Mesodermal cell (in vitro differentiated cells): Measurements from ENCODE around the gene PMM2.

Experiments used
- H3K27ac ChIP-seq: 2 replicates; pipeline ENCODE4 v1.7.0; 2013; ENCODE audit warnings: mild to moderate bottlenecking, low read depth, low read length, moderate library complexity; ENCODE audit not compliant: severe bottlenecking
- H3K36me3 ChIP-seq: 2 replicates; pipeline ENCODE4 v1.7.1; 2013; ENCODE audit warnings: mild to moderate bottlenecking, low read length, moderate library complexity; ENCODE audit not compliant: control insufficient read depth, insufficient read depth
- H3K4me1 ChIP-seq: one replicate; pipeline ENCODE4 v1.7.1; 2013; ENCODE audit warnings: mild to moderate bottlenecking, low read length; ENCODE audit not compliant: insufficient read depth, control insufficient read depth, poor library complexity, severe bottlenecking
- H3K4me3 ChIP-seq: 2 replicates; pipeline ENCODE4 v1.7.0; 2013; ENCODE audit warnings: low read length, control low read depth, mild to moderate bottlenecking; ENCODE audit not compliant: insufficient read depth, poor library complexity, severe bottlenecking; ENCODE audit errors: extremely low read depth
- H3K9me3 ChIP-seq: 2 replicates; pipeline ENCODE4 v1.7.1; 2013; ENCODE audit warnings: mild to moderate bottlenecking, low read length, moderate library complexity; ENCODE audit not compliant: control insufficient read depth
- WGBS, 2 experiments: methylation state at CpG; one replicate each; pipeline ENCODE4 v1.1.5; 2013; ENCODE audit warnings: missing lambda C conversion rate in 2 of 2; ENCODE audit not compliant: insufficient coverage in 2 of 2; 5-methylcytosine and 5-hydroxymethylcytosine counted together

Gene PMM2

DNA sequence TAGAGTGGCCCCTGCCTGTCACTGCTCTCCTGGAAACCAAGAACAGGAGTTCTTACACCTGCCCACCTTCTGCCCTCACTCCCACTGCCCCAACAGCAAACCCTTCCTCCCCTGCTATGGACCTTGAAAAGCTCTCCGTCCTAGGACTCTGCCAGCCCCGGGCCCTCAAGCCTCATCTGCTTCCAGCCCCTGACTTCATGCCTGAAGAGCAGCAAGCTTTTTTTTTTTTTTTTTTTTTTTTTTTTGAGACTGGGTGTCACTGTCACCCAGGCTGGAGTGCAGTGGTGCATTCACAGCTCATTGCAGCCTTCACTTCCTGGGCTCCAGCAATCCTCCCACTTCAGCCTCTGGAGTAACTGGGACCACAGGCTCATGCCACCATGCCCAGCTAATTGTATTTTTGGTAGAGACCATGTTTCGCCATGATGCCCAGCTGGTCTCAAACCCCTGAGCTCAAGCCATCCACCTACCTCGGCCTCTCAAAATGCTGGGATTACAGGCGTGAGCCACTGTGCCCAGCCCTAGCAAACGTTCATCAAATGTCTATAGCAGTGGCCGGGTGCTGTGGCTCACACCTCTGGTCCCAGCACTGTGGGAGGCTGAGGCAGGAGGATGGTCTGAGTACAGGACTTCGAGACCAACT is 54.2 kb downstream of the PMM2 start:
- 91 to 98% methylated on average over 6 of the region's 8 CpGs for whole genome bisulfite sequencing, 2 experiments
- no peak overlapping the region for H3K4me3 ChIP-seq
- peaks cover 94% of the 10 kb centered on the region for H3K36me3 ChIP-seq
- H3K4me1 ChIP-seq, result peaks cover 35% of the 10 kb centered on the region
- no peaks in the 10 kb centered on the region for H3K9me3 ChIP-seq
- H3K27ac ChIP-seq, result no peak overlapping the region

DNA sequence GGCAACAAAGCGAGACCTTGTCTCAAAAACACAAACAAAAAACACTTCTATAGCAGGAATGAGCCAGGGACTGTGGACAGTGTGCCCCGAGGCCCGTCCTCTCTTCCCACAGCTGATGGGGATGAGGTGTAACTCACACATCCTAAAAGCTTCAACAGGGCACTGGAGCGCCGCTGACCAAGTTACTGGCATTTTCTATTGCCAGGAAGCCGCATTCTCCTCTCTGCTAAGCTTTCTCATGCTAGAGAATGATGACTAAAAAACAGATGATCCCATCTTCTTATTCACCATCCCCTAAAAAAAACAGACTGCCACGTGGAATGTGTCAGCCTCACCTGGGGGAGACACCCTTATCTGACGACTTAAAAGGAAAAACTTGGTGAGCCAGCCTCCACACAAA is 54.9 kb downstream of the PMM2 start:
- H3K4me1 ChIP-seq, result peaks cover 36% of the 10 kb centered on the region
- H3K36me3 ChIP-seq, result peaks cover 89% of the 10 kb centered on the region
- H3K27ac ChIP-seq, result no peak overlapping the region
- no peaks in the 10 kb centered on the region for H3K9me3 ChIP-seq
- WGBS, 2 experiments, result 84 to 85% methylated on average over 5 to 6 of the region's 8 CpGs
- no peak overlapping the region for H3K4me3 ChIP-seq

GRCh38 chr16:8853150-8853549 is 55.5 kb downstream of the PMM2 start:
- Histone ChIP-seq H3K9me3 (no peaks in the 10 kb centered on the region), H3K27ac (peak overlapping the region; percentile 29)

GRCh38 chr16:8853611-8854010 is 56.0 kb downstream of the PMM2 start:
- Histone ChIP-seq H3K4me1 (peaks cover 28% of the 10 kb centered on the region), H3K36me3 (peaks cover 89% of the 10 kb centered on the region), H3K27ac (peak overlapping the region; percentile 23), H3K4me3 (no peak overlapping the region), H3K9me3 (no peaks in the 10 kb centered on the region)
- WGBS, 2 experiments, result 91 to 96% methylated on average over 7 of the region's 7 CpGs

More at GRCh38 chr16:8853150-8853549, 55.5 kb downstream of the PMM2 start:
- 84 to 96% methylated on average over 4 to 7 of the region's 7 CpGs for WGBS, 2 experiments
- Histone ChIP-seq H3K4me1 (peaks cover 31% of the 10 kb centered on the region), H3K4me3 (no peak overlapping the region), H3K36me3 (peaks cover 89% of the 10 kb centered on the region)

DNA sequence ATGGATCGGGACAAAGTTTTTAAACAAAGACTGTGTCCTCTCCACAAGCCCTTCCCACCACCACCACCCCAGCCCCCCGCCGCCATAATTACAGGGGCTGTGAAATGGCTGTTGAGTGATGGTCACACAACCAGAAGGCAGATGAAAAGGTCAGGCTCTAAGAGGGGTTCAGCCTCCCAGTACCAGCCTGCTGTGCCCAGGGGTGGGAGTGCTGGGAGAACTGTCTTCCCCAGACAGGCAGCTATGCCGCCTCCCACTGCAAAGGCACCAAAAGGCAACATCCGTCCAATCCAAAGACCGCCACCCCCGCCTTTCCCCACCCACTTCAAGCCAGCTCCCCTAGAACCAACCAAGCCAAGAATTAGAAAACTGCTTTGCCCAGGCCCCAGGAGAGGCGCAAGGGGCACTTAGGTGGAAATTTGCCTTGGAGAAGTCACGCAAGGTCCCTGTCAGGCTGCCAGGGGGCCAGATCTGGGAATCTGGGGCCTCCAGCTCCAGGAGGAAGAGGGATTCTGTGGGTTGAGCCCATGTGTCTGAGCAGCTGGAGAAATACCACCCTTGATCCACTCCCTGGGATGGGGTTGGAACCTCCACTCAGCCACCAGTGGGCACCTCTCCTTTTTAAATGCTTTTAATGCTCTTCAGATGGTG is 56.8 kb downstream of the PMM2 start:
- Histone ChIP-seq H3K36me3 (peaks cover 89% of the 10 kb centered on the region), H3K27ac (no peak overlapping the region), H3K4me3 (no peak overlapping the region), H3K4me1 (peaks cover 22% of the 10 kb centered on the region), H3K9me3 (no peaks in the 10 kb centered on the region)
- WGBS, 2 experiments, result 94% methylated on average over 2 of the region's 9 CpGs; no CpG with 5 or more reads in 1 of the 2 experiments

DNA sequence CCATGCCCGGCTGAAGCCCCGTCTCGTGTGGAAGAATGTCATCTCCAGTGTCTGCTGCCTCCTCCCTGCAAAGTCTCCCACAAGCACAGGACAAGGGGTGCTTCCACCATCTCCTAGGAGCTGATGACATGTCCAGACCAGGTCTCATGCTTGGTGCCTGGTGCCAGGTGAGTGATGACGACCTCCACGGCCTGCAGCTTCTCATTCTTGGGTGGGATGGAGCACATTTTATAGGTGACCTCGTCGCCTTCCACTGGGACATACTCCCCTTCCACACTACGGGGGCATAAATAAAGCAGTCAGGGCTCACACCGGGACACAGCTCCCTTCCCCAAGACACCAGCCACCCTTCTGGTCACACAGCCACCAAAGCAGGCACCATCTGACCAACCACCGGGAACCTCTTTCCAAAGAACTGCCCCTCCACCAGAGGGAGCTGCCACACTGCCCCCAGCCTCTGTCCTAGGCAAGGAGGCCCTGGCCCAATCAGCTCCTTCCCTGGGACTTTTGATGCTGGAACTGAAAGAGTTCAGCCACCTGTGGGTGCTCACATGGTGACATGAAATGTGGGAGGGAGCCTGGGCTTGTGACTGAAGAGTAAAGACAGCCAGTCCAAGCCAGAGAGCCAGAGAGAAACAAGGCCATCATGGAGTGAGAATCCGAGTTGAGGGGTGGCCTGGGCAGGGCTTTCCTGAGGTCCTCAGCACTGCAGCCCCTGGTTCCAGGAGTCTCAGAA is 57.6 kb downstream of the PMM2 start:
- WGBS, 2 experiments, result 93 to 98% methylated on average over 6 to 9 of the region's 11 CpGs
- no peak overlapping the region for H3K27ac ChIP-seq
- no peaks in the 10 kb centered on the region for H3K9me3 ChIP-seq
- H3K4me1 ChIP-seq, result peaks cover 14% of the 10 kb centered on the region
- H3K4me3 ChIP-seq, result no peak overlapping the region
- peaks cover 86% of the 10 kb centered on the region for H3K36me3 ChIP-seq

DNA sequence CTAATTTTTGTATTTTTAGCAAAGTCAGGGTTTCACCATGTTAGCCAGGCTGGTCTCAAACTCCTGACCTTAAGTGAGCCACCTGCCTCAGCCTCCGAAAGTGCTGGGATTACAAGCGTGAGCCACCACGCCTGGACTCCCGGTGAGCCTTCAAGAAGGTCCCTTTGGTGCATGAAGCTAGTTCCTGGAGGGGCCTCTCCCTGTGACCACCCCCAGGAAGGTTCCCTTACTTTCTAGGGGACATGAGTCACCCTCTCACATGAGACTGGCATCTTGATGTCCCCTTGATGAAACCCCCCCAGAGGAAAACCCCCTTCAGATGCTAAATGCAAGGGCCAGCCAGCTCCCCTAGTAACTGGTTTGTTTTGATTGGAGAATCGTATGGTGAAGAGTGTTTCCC is 58.3 kb downstream of the PMM2 start:
- peaks cover 9% of the 10 kb centered on the region for H3K4me1 ChIP-seq
- no peak overlapping the region for H3K27ac ChIP-seq
- 72 to 97% methylated on average over 3 to 4 of the region's 5 CpGs for WGBS, 2 experiments
- no peaks in the 10 kb centered on the region for H3K9me3 ChIP-seq
- peaks cover 82% of the 10 kb centered on the region for H3K36me3 ChIP-seq
- no peak overlapping the region for H3K4me3 ChIP-seq

DNA sequence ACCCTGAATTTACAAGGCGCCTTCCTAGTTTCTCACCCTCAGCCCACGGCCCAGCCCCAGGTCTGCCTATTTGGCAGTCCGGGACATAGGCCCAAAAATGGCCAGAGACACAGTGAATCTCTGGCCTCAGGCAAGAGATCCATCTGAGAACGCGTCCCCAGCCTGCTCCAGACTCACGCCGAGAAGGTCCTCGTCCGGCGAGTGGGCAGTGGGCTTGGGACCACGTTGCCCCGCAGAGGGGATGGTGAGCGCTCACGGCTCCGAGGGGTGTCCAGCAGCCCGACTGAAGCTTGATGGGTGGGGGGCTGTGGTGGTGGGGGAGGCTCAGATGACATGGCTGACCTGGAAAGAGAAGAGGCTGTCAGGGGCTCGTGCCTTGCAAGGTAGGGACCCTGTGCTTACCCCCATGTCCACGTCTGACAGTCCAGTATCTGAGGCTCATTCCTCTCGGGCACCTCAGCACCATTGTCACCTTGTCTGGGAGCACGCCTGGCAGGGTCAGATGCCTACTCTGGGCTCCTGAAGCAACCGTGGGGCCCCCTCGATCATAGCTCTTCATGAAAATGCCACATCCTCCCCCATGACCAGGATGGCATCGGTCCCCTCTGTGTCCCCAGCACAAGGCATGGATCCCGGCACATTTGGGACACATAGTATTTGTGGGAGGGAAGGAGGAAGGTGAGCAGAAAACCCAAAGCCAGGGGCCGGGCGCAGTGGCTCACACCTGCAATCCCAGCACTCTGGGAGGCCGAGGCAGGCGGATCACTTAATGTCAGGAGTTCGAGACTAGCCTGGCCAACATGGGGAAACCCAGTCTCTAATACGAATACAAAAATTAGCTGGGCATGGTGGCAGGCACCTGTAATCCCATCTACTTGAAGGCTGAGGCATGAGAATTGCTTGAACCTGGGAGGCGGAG is 61.6 kb downstream of the PMM2 start:
- Histone ChIP-seq H3K36me3 (peaks cover 62% of the 10 kb centered on the region), H3K9me3 (no peaks in the 10 kb centered on the region), H3K4me3 (no peak overlapping the region), H3K4me1 (peaks cover 24% of the 10 kb centered on the region), H3K27ac (no peak overlapping the region)
- 96 to 97% methylated on average over 28 to 29 of the region's 31 CpGs for WGBS, 2 experiments

GRCh38 chr16:8859913-8860881 is 62.6 kb downstream of the PMM2 start:
- no peak overlapping the region for H3K4me3 ChIP-seq
- 86 to 90% methylated on average over 19 to 25 of the region's 25 CpGs for WGBS, 2 experiments
- peaks cover 33% of the 10 kb centered on the region for H3K4me1 ChIP-seq
- H3K27ac ChIP-seq, result no peak overlapping the region
- H3K36me3 ChIP-seq, result peaks cover 54% of the 10 kb centered on the region
- H3K9me3 ChIP-seq, result no peaks in the 10 kb centered on the region
